Bronchial epithelial cell (primary cell): ENCODE data around the gene TALDO1. TPM values are rescaled to one million over a fixed set of nuclear protein-coding genes. Genes with fewer than 3 reads are reported as not detected.

Source experiments
- DNase-seq: peaks from one replicate; pipeline ENCODE4 v3.0.0-alpha.2; 2010; ENCODE audit warnings: low read depth
- FAIRE-seq: peaks from 2 replicates; lab custom pipeline; 2011; peaks lifted over from hg19 to GRCh38; lab: Jason Lieb, UNC
- H3K27me3 ChIP-seq: 2 replicates; pipeline ENCODE4 v1.5.1; 2011; ENCODE audit warnings: low read length; ENCODE audit not compliant: control insufficient read depth, insufficient read depth
- H3K36me3 ChIP-seq: 2 replicates; pipeline ENCODE4 v1.5.1; 2011; ENCODE audit warnings: low read length; ENCODE audit not compliant: control insufficient read depth, insufficient read depth
- H3K4me3 ChIP-seq: 2 replicates; pipeline ENCODE4 v1.5.1; 2011; ENCODE audit warnings: mild to moderate bottlenecking, low read depth, low read length, control low read depth
- total RNA-seq: library from RNA; depleted of rRNA; stranded (reverse); fragments of >200 nt; gene quantifications from 2 replicates; pipeline ENCODE4 v1.2.1, GENCODE V29; 2014
- TF ChIP-seq, protein P1 (sequence below): IDR thresholded peaks from 2 replicates; pipeline ENCODE4 v1.5.1; 2011; ENCODE audit warnings: mild to moderate bottlenecking, moderate library complexity, low read length, control low read depth, inconsistent platforms; ENCODE audit not compliant: insufficient read depth, severe bottlenecking

The TALDO1 gene
- total RNA-seq, 1 donor from 2014 or later = 253 TPM

DNA sequence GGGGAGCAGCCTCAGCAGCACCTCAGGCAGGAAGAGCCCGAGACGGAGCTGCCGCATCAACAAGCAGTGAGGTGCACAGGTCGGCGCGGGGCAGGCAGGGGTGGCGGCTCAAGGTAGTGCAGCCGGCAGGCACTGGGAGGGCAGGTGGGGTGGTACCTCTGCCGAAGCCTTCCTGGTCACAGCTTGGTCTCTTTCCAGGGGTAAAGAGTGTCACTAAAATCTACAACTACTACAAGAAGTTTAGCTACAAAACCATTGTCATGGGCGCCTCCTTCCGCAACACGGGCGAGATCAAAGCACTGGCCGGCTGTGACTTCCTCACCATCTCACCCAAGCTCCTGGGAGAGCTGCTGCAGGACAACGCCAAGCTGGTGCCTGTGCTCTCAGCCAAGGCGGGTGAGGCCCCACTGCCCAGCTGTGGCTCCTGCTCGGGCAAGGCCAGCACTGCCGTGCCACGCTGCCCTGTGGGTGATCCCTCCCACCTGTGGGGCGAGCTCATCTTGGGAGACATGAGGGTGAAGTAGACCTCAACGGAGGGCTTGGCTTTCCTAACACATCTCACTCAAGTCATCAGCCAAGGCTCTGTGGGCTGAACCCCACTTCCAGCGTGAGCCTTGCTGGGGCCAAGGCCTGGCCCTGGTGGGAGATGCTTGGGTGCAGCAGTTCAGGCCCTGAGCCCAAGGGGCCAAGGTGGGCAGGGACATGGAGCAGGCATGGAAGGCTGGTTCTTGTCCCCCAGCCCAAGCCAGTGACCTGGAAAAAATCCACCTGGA is 16.5 kb downstream of the TALDO1 start:
- TF ChIP-seq, protein P1, sequence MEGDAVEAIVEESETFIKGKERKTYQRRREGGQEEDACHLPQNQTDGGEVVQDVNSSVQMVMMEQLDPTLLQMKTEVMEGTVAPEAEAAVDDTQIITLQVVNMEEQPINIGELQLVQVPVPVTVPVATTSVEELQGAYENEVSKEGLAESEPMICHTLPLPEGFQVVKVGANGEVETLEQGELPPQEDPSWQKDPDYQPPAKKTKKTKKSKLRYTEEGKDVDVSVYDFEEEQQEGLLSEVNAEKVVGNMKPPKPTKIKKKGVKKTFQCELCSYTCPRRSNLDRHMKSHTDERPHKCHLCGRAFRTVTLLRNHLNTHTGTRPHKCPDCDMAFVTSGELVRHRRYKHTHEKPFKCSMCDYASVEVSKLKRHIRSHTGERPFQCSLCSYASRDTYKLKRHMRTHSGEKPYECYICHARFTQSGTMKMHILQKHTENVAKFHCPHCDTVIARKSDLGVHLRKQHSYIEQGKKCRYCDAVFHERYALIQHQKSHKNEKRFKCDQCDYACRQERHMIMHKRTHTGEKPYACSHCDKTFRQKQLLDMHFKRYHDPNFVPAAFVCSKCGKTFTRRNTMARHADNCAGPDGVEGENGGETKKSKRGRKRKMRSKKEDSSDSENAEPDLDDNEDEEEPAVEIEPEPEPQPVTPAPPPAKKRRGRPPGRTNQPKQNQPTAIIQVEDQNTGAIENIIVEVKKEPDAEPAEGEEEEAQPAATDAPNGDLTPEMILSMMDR = no peak
- FAIRE-seq (no peak), DNase-seq (no peak)
- Histone ChIP-seq H3K27me3 (no peaks in the 10 kb centered on the region), H3K36me3 (peaks cover 39% of the 10 kb centered on the region), H3K4me3 (no peak overlapping the region)

DNA sequence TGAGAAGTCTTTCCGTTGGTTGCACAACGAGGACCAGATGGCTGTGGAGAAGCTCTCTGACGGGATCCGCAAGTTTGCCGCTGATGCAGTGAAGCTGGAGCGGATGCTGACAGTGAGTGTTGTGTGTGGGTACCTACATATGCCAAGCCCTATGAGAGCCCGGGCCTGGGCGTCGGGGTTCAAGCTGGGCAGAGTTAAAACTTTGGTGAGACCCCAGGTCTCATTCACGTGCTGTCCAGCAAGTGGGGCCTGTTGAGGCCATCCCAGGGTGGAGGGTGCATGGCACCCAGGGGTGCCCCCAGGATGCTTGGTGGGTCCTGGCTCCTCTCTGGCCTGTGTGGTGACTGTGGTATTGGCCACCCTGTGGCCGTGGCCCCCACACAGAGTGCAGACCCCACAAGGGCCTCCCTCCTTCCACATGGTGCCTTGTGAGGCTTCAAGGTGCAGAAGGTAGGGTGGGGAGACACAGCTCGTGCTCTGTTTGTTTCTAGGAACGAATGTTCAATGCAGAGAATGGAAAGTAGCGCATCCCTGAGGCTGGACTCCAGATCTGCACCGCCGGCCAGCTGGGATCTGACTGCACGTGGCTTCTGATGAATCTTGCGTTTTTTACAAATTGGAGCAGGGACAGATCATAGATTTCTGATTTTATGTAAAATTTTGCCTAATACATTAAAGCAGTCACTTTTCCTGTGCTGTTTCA is 17.2 kb downstream of the TALDO1 start:
- peaks cover 36% of the 10 kb centered on the region for H3K36me3 ChIP-seq
- TF ChIP-seq, protein P1 = no peak
- DNase-seq (no peak), FAIRE-seq (no peak)
- no peak overlapping the region for H3K4me3 ChIP-seq
- H3K27me3 ChIP-seq = no peaks in the 10 kb centered on the region

DNA sequence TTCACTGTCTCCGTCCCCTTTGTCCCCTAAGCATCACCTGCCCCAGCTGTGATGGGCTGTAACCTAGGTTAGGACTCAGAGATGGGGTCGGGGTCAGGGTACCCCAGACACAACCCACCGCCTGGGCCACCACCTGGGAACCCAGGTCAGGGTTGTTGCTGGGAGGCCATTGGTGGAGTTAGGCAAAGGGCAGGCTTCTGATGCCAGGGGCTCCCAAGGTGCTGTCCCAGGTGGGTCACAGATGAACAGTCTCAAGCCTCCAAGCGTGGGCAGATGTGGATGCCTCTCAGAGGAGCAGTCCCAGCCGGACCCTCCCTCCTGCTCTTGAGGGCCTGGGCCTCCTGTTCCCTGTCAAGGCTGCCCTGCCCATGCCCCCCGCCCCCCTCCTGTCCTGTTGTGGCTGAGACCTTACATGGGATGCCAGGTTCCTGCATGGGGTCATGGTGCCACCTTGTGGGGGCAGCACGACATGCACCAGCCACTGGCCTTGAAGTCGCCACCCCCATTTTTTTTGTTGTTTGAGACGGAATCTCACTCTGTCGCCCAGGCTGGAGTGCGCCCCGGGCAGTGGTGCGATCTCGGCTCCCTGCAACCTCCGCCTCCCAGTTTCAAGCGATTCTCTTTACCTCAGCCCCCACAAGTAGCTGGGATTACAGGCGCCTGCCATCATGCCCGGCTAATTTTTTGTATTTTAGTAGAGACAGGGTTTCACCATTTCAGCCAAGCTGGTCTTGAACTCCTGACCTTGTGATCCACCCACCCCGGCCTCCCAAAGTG is 17.9 kb downstream of the TALDO1 start:
- TF ChIP-seq, protein P1 = peak; percentile 66
- FAIRE-seq = no peak

DNA sequence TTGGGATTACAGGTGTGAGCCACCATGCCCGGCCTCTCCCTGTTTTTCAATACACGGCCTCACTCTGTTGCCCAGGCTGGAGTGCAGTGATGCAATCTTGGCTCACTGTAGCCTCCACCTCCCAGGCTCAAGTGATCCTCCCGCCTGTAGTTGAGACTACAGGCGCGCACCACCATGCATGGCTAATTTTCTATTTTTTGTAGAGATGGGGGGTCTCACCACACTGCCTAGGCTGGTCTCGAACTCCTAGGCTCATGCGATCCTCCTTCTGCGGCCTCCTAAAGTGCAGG is 18.5 kb downstream of the TALDO1 start:
- FAIRE-seq (no peak), DNase-seq (no peak)
- Histone ChIP-seq H3K36me3 (peaks cover 39% of the 10 kb centered on the region), H3K4me3 (no peak overlapping the region), H3K27me3 (no peaks in the 10 kb centered on the region)
- TF ChIP-seq, protein P1 = no peak

More for the DNA sequence above, 17.9 kb downstream of the TALDO1 start:
- no peaks in the 10 kb centered on the region for H3K27me3 ChIP-seq
- H3K4me3 ChIP-seq = no peak overlapping the region
- H3K36me3 ChIP-seq = peaks cover 35% of the 10 kb centered on the region
- DNase-seq = peak; percentile 48

DNA sequence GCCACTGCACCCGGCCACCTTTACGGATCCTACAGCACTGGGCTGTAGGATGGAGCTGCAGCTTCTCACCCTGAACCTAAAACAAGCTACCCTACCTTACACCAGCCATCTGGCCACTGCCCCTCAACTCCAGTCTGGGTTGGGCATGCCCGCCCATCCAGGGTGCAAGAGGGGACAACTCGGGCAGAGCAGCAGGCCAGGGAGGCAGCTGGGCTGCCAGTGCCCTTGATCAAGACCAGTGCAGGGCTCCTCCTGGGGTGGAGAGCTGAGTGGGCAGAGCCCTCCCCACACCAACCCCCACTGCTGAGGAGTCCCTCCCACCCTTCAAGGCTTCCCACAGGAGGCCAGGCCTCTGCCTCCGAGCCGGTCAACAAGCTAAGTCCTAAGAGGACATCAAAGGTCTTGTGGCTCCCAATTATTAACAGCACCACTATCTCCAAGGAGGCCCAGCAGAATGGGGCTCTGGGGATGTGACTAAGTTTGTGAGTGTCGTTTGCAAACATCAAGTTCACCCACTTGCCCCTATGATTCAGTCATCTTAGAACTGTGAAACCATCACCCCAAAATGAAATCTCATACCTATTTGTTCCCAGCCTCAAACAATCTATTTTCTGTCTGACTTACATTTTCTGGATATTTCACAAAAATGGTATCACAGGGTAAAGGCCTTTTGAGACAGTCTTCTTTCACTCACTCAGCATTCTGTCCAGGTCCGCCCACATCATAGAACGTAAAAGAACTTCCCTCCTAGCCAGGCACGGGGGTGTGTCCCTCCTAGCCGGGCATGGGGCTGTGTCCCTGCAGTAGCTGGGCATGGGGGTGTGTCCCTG is 19.1 kb downstream of the TALDO1 start:
- Histone ChIP-seq H3K27me3 (no peaks in the 10 kb centered on the region), H3K4me3 (no peak overlapping the region), H3K36me3 (peaks cover 44% of the 10 kb centered on the region)
- TF ChIP-seq, protein P1 = no peak
- DNase-seq (no peak), FAIRE-seq (no peak)
